MM.1S (cell line): Measurements from ENCODE around the gene FBXO47.

Experiments
- DNase-seq: peaks from one replicate; pipeline ENCODE4 v3.0.0-alpha.2; 2015
- H2AFZ ChIP-seq: fragments of 300-600 bp; sonication (generic); 2 replicates; pipeline ENCODE4 v1.6.0; 2016; ENCODE audit warnings: antibody characterized with exemption, low read length
- H3F3A ChIP-seq: fragments of 300-600 bp; sonication (generic); 2 replicates; pipeline ENCODE4 v1.6.1; 2016; ENCODE audit warnings: mild to moderate bottlenecking, antibody characterized with exemption, low read length, moderate library complexity, mixed read lengths; ENCODE audit not compliant: insufficient read depth
- H3K27ac ChIP-seq: fragments of 300-600 bp; sonication (generic); 2 replicates; pipeline ENCODE4 v1.5.1; 2016; ENCODE audit warnings: mild to moderate bottlenecking, low read length
- H3K27me3 ChIP-seq: fragments of 300-600 bp; sonication (generic); replicated peaks from 2 replicates; pipeline ENCODE4 v1.6.0; 2016; ENCODE audit warnings: low read length; ENCODE audit not compliant: insufficient read depth
- H3K36me3 ChIP-seq: fragments of 300-600 bp; sonication (generic); replicated peaks from 2 replicates; pipeline ENCODE4 v1.6.1; 2016; ENCODE audit warnings: mild to moderate bottlenecking, low read length, mixed read lengths; ENCODE audit not compliant: insufficient read depth
- H3K4me1 ChIP-seq: fragments of 300-600 bp; sonication (generic); 2 replicates; pipeline ENCODE4 v1.6.1; 2016; ENCODE audit warnings: low read length, mixed read lengths
- H3K4me2 ChIP-seq: fragments of 300-600 bp; sonication (generic); 2 replicates; pipeline ENCODE4 v1.6.0; 2016; ENCODE audit warnings: low read depth, low read length
- H3K4me3 ChIP-seq: fragments of 300-600 bp; sonication (generic); 2 replicates; pipeline ENCODE4 v1.5.1; 2016; ENCODE audit warnings: low read length, mixed read lengths
- H3K79me2 ChIP-seq: fragments of 300-600 bp; sonication (generic); 2 replicates; pipeline ENCODE4 v1.6.1; 2016; ENCODE audit warnings: mixed run types, low read length, mixed read lengths
- H3K9ac ChIP-seq: fragments of 300-600 bp; sonication (generic); 2 replicates; pipeline ENCODE4 v1.6.1; 2016; ENCODE audit warnings: low read length, mixed read lengths
- H3K9me2 ChIP-seq: fragments of 300-600 bp; sonication (generic); replicated peaks from 2 replicates; pipeline ENCODE4 v1.6.1; 2016; ENCODE audit warnings: mild to moderate bottlenecking, low read length, mixed read lengths; ENCODE audit not compliant: insufficient read depth
- H3K9me3 ChIP-seq: fragments of 300-600 bp; sonication (generic); replicated peaks from 2 replicates; pipeline ENCODE4 v1.6.1; 2016; ENCODE audit warnings: mild to moderate bottlenecking, low read length, mixed read lengths; ENCODE audit not compliant: insufficient read depth
- H4K20me1 ChIP-seq: fragments of 300-600 bp; sonication (generic); 2 replicates; pipeline ENCODE4 v1.6.1; 2016; ENCODE audit warnings: mild to moderate bottlenecking, low read length, moderate library complexity, mixed read lengths; ENCODE audit not compliant: insufficient read depth
- EZH2 ChIP-seq: fragments of 300-600 bp; sonication (generic); optimal IDR thresholded peaks from 2 replicates; pipeline ENCODE3; 2017; ENCODE audit warnings: low read depth, mild to moderate bottlenecking, antibody characterized with exemption, low read length, mixed read lengths
- EZH2phosphoT487 ChIP-seq: fragments of 300-600 bp; sonication (generic); IDR thresholded peaks from 2 replicates; pipeline ENCODE4 v1.6.1; 2018; ENCODE audit warnings: antibody characterized with exemption, low read length
- TF ChIP-seq, protein P1 (sequence below): fragments of 300-600 bp; sonication (generic); IDR thresholded peaks from 2 replicates; pipeline ENCODE4 v1.5.1; 2016; ENCODE audit warnings: antibody characterized with exemption, low read length, mixed read lengths

FBXO47 gene

DNA sequence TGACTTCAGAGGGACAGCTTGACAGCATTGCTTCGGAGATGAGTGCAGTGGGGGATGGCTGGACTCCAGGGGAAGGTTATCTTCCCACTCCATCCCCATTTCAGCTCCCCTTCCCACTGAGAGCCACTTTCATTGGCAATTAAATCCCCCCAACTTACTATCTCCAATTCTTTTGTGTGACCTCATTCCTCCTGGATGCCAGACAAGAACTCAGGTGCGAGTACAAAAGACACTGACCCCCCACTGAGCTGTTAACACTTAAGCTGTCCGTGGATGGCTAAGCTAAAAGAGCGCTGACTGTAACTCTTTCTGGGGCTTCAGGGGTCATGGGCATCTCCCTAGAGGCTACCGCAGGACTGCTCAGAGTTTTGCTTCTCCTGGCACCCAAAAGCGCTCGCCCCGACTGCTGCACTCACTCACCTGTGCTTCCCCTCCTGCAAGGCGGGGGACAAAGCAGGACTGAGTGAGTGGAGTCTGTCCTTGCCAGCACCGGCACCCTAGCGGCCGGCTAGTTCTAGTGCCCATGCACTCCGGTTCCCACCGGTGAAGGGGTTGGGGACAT, 44.8 kb upstream of the FBXO47 start:
- Histone ChIP-seq H3K4me2 (no peak overlapping the region), H3K9me3 (no peaks in the 10 kb centered on the region), H3K79me2 (no peaks in the 10 kb centered on the region), H2AFZ (no peak overlapping the region), H3F3A (no peaks in the 10 kb centered on the region), H3K9ac (no peak overlapping the region), H4K20me1 (no peaks in the 10 kb centered on the region), H3K9me2 (no peaks in the 10 kb centered on the region), H3K36me3 (no peaks in the 10 kb centered on the region), H3K27me3 (no peaks in the 10 kb centered on the region), H3K4me3 (no peak overlapping the region), H3K27ac (no peak overlapping the region), H3K4me1 (no peaks in the 10 kb centered on the region)
- DNase-seq: no peak
- TF ChIP-seq, protein P1, sequence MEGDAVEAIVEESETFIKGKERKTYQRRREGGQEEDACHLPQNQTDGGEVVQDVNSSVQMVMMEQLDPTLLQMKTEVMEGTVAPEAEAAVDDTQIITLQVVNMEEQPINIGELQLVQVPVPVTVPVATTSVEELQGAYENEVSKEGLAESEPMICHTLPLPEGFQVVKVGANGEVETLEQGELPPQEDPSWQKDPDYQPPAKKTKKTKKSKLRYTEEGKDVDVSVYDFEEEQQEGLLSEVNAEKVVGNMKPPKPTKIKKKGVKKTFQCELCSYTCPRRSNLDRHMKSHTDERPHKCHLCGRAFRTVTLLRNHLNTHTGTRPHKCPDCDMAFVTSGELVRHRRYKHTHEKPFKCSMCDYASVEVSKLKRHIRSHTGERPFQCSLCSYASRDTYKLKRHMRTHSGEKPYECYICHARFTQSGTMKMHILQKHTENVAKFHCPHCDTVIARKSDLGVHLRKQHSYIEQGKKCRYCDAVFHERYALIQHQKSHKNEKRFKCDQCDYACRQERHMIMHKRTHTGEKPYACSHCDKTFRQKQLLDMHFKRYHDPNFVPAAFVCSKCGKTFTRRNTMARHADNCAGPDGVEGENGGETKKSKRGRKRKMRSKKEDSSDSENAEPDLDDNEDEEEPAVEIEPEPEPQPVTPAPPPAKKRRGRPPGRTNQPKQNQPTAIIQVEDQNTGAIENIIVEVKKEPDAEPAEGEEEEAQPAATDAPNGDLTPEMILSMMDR: no peak
- TF ChIP-seq EZH2 (no peak), EZH2phosphoT487 (no peak)

DNA sequence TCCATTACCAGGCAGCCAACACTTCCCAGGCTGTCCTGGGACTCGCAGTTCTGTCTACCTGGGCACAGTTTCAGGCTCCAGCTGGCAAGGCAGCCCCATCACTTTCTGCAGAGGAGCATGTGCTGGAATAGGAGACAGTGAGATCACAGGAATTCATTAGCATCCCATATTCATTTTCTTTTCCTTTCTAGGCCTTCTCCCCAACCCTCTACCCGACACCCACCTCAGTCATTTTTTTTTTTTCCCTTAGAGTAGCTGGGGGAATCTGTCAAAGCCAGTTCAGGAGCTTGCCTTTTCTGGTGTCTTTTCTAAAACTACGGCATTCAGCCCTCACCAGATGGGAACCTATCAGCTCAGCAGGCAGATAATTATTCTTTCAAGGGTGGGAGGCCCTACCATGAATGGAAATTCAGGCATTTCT, 42.4 kb upstream of the FBXO47 start:
- H3K9me2 ChIP-seq: no peaks in the 10 kb centered on the region
- DNase-seq: no peak
- no peak for TF ChIP-seq EZH2phosphoT487
- H3K27me3 ChIP-seq: no peaks in the 10 kb centered on the region
- H4K20me1 ChIP-seq: no peaks in the 10 kb centered on the region
- H3K4me3 ChIP-seq: no peak overlapping the region
- no peaks in the 10 kb centered on the region for H3K79me2 ChIP-seq
- H3K9me3 ChIP-seq: no peaks in the 10 kb centered on the region
- no peaks in the 10 kb centered on the region for H3F3A ChIP-seq
- no peak overlapping the region for H2AFZ ChIP-seq
- no peaks in the 10 kb centered on the region for H3K4me1 ChIP-seq
- no peaks in the 10 kb centered on the region for H3K36me3 ChIP-seq
- no peak overlapping the region for H3K4me2 ChIP-seq
- H3K9ac ChIP-seq: no peak overlapping the region
- H3K27ac ChIP-seq: no peak overlapping the region

DNA sequence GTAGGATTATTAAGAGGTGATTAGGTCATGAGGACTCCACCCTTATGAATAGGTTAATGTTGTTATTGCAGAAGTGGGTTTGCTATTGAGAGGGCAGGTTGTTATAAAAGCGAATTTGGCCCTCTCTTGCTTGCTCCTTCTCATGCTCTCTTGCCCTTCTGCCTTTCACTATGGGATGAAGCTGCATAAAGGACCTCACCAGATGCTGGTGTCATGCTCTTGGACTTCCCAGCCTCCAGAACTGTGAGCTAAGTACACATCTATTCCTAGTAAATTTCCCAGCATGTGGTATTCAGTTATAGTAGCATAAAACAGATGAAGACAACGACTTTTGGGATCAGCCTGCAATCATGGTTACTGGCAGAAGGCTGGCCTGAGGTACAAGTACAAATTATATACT, 41.4 kb upstream of the FBXO47 start:
- Histone ChIP-seq H3K9ac (no peak overlapping the region), H2AFZ (no peak overlapping the region), H3K4me3 (no peak overlapping the region), H3K79me2 (no peaks in the 10 kb centered on the region), H3K9me3 (no peaks in the 10 kb centered on the region), H3K27ac (no peak overlapping the region), H3K4me2 (no peak overlapping the region), H3K27me3 (no peaks in the 10 kb centered on the region), H3K9me2 (no peaks in the 10 kb centered on the region), H3K36me3 (no peaks in the 10 kb centered on the region), H3F3A (no peaks in the 10 kb centered on the region), H4K20me1 (no peaks in the 10 kb centered on the region), H3K4me1 (no peaks in the 10 kb centered on the region)
- DNase-seq: no peak
- no peak for TF ChIP-seq EZH2phosphoT487
- TF ChIP-seq, protein P1: no peak

DNA sequence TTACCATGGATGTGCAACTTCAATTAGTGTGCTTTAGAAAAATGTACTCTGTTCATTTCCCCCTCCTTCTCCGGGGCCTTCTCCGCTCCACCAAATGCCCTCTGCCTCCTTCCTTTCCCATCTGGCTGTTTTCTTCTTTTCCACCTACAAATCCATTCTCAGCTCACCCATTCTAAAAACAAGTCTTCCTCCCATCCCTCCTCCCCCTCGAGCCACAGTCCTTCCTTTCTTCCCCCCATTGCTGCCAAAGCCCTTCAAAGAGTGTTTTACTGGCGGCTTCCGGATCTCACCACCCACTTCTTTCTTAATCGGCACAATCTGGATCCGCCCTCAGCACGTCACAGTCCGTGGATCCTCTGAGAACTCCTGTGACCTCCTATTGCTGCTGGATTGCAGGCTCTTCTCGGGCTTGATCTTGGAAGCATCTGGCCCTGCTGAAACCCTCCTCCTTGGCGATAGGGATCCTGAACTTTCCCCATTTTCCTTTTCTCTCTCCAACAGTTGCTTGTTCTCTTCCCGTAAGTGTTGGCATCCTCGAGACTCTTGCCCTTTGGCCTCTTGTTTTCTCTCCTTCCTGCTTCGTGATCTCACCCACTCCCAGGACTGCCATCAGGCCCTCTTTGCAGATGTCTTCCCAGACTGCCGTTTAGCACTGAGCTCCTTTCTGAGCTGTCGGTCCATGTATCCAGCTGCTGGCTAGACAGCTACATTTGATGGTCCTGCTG, 36.0 kb upstream of the FBXO47 start:
- Histone ChIP-seq H3K4me1 (no peaks in the 10 kb centered on the region), H3K36me3 (no peaks in the 10 kb centered on the region), H3K4me2 (no peak overlapping the region), H3K9me3 (no peaks in the 10 kb centered on the region), H3K9ac (no peak overlapping the region), H3F3A (no peaks in the 10 kb centered on the region), H3K9me2 (no peaks in the 10 kb centered on the region), H3K4me3 (no peak overlapping the region), H3K27me3 (no peaks in the 10 kb centered on the region), H3K27ac (no peak overlapping the region), H4K20me1 (no peaks in the 10 kb centered on the region), H2AFZ (no peak overlapping the region), H3K79me2 (no peaks in the 10 kb centered on the region)
- TF ChIP-seq, protein P1: no peak
- TF ChIP-seq EZH2 (no peak), EZH2phosphoT487 (no peak)
- DNase-seq: no peak
